Measurements from ENCODE around the gene MGST2.

DNA sequence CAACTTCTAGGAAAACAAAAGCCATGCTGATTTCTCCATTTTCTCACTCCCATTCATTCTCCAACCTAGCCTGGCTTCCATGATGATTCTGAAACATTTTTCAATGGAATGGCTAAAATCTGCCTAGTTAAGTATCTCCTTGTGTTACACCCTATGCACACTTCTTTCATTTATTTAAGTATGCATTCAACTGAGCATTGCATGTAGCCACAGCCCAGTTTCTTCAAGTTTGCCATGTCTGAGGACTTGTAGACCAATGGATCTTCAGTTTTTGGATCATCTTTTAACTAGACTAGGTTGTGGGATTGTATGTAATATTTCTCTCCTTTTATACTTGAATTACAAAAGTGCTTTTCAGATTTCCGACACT, 35.5 kb upstream of the MGST2 start:
- TF ChIP-seq, protein P1, sequence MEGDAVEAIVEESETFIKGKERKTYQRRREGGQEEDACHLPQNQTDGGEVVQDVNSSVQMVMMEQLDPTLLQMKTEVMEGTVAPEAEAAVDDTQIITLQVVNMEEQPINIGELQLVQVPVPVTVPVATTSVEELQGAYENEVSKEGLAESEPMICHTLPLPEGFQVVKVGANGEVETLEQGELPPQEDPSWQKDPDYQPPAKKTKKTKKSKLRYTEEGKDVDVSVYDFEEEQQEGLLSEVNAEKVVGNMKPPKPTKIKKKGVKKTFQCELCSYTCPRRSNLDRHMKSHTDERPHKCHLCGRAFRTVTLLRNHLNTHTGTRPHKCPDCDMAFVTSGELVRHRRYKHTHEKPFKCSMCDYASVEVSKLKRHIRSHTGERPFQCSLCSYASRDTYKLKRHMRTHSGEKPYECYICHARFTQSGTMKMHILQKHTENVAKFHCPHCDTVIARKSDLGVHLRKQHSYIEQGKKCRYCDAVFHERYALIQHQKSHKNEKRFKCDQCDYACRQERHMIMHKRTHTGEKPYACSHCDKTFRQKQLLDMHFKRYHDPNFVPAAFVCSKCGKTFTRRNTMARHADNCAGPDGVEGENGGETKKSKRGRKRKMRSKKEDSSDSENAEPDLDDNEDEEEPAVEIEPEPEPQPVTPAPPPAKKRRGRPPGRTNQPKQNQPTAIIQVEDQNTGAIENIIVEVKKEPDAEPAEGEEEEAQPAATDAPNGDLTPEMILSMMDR (IDR thresholded peaks at IDR 0.05), result no peak
- TF ChIP-seq POLR2A (IDR thresholded peaks at IDR 0.05), result no peak

Data from prostate gland (tissue), 2 donors.